SH-SY5Y (cell line): ENCODE data around the gene FBXL17.

Experiments used
- GATA2 ChIP-seq: IDR thresholded peaks from 2 replicates; pipeline ENCODE4 v1.6.1; 2011; ENCODE audit warnings: mild to moderate bottlenecking, low read depth, low read length
- GATA3 ChIP-seq: IDR thresholded peaks from 2 replicates; pipeline ENCODE4 v1.6.1; 2011; ENCODE audit warnings: low read depth, mild to moderate bottlenecking, low read length, moderate library complexity

The FBXL17 gene

DNA sequence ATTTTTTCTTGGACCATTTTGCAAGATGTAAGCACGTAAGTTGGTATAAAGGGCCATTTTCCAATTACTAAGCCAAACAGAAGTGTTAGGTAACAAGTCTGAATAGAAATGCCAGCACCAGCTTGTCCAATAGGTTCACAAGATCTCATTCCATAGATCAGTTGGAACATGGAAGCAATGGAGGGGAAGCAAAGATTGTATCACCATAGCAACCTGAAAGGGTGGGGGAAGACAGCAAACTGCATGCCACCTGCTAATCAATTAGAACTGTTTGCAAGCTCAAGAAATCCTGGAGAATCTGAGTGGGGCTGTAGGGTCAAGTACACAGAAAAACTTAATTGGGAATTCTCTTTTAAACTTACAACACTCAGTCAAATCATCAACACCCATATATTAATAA, 446.3 kb downstream of the FBXL17 start:
- TF ChIP-seq GATA2 (no peak), GATA3 (no peak)

GRCh38 chr5:107933326-107933725, 448.6 kb downstream of the FBXL17 start:
- TF ChIP-seq GATA2 (no peak), GATA3 (no peak)

DNA sequence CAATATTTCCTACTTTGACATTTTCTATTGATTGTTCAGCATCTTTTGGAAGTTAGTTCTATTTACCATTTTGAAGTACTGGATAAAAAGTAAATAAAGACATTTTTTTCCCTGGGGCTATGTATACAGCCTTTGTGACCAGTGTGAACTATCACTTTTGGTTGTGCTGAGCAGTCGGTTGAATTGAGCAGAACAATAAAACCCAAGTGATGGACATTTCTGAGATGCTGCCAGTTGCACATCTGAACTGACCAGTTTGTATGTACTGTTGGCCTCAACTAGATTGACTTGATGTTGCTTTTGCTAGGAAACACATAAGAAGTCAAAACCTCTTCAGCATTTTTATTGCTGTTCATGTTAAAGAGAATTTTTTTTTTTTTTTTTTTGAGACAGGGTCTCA, 451.0 kb downstream of the FBXL17 start:
- TF ChIP-seq GATA2 (no peak), GATA3 (no peak)

DNA sequence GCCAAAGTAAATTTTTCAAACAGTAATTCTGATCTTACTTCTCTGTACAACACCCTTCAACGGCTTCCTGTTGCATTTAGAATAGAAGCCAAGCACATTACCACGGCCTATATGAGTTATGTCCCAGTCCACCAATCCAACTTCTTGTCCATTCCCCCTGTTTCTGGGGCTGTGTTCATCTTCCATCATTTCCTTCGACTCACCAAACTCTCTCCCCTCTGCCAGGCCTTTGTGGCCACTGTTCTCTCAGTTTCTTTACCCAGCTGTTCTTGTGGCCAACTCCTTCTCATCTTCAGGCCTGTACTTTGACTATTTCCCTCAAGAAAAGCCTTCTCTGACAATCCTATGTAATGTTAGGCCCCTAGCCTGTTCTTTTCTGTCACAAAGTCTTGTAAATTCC, 451.8 kb downstream of the FBXL17 start:
- no peak for TF ChIP-seq GATA3
- TF ChIP-seq GATA2, result no peak

DNA sequence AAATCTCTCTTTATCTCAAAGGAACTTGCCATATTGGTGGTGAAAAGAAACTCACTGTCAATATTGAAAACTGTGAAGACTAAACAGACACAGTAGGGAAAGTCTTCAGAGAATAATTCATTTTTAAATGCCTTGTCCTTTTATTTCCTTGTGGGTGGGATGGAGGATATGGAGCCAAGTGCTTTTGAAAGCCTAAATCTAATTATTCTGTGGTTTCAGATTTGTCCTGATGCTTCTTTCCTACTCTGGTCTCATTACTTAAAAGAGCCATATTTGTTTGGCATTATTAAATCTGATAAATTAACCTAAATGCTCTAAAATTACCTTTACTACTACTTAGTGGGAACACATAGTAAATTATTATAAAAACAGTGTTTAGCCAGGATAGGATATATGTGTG, 452.8 kb downstream of the FBXL17 start:
- TF ChIP-seq GATA3, result no peak
- no peak for TF ChIP-seq GATA2

GRCh38 chr5:107926121-107926520, 455.8 kb downstream of the FBXL17 start:
- no peak for TF ChIP-seq GATA2
- TF ChIP-seq GATA3, result no peak

DNA sequence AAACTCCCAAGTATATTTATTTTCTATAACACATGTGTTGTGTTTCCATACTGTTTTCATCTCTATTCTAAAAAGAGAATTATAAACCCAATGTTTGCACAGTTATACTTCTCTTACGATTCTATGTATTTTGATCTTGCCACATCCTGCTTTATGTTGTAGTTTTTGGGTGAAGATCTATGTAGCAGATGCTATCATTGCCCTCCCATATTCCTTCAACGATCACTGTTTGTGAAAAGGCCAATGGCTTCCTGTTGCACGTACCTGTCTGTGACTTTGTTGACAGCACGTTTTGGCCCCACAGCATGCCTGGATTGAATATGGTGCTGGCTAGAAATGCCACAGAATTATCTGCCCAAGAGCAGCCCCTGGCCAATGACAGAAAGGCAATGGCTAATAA, 456.7 kb downstream of the FBXL17 start:
- TF ChIP-seq GATA2 (no peak), GATA3 (no peak)

- TF ChIP-seq GATA3 (no peak), GATA2 (no peak)
Measured at GRCh38 chr5:107919969-107920368, 461.9 kb downstream of the FBXL17 start.

- TF ChIP-seq GATA2, result no peak
Measured at GRCh38 chr5:107919361-107919760, 462.5 kb downstream of the FBXL17 start.

DNA sequence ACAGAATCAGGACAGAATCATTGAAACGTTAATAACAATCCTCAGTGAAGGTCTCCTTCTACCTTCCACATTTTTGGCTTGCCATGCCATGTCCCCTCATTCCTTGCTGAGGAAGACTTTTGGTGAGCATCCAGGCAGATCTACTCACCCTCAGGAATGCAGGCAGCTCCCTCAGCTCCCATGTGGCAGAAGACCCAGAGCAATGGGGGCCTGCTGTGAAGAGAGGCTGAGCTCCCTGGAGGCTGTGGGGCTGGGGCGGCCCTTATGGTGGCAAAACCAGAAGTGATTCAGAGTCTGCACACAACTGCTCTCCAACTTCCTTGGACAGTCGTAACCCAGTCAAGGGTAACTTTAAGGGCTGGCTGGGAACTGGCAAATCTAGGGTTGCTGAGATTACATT, 463.9 kb downstream of the FBXL17 start:
- TF ChIP-seq GATA2 (no peak), GATA3 (no peak)

DNA sequence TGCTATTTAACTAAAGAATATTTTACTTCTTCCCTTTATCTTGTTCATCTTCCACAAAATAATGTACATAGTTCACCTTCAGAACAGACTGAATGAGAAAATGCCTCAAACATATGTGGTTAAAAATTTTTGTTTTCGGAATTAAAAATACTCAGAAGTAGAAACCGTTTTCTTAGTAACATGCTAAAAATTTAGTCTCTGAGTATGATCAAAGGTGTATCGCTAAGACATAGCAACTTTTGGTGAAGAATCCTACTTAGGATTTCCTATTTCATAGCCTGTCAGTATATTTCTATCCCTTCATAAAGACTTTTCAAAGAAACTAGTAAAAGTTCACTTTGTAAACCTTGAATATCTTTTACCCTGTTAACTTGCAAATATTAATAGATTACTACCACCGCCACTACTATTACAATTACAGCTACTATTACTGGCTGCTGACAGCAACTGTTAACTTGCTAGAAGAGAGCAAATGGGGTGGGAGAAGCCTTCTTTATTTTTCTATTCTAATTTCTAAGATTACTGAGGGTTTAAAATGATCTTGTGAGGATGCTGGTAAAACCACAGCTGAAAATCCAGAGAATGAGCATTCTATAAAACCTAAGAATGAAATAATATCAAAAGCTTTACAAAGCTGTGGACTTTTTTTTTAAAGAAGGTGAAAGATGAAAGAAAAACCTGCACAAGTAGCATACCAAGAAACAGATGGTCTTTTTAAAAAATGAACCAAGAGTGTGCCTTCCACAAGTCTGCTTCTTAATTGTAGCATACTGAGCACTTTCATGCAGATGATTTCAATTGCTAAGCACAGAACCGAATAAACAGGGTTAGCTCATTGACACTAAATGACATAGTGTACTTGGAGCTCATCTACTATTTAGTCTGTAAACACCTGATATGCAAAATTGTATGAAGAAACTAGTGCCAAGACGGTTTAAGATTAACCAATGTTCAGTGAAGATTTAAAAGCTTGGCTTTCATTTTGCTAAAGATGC, 464.9 kb downstream of the FBXL17 start:
- TF ChIP-seq GATA2 (no peak), GATA3 (no peak)

GRCh38 chr5:107915176-107915812, 466.6 kb downstream of the FBXL17 start:
- TF ChIP-seq GATA2, result no peak
- no peak for TF ChIP-seq GATA3

DNA sequence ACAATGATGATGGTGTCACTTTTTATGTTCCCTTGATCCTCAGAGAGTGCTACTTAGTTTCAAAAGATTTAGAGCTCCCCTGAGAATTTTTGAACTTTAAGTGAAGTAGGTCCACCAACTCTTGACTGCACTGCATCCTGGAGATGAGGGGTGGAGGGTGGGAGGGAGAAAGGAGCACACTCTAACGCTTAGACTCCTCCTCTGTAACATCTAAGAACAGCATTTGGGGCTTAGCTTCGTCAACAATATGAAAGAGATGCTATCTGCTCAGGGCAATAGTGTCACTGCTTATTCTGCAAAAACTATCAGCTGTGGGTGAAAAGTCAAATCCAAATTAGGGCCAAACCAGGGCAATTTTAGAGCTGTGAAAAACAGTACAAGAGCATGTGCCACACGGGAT, 468.4 kb downstream of the FBXL17 start:
- TF ChIP-seq GATA2, result no peak
- TF ChIP-seq GATA3, result no peak

DNA sequence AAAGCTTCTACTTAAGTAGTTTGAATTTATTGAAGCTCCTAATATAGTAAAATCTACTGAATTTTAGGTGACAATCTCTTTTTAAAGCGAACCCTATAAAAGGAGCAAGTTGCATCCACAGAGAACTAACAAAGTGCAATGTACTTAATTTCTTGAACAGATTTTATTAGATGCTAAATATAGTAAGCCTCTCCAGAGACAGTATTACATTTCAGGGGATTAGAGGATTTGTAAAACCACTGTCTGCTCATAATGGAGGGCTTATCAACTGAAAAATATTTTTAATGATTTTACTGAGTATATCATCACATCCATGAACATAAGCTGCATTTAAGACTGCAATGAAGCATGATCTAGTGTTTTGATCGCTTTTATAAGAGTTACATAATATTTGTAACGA, 481.2 kb downstream of the FBXL17 start:
- no peak for TF ChIP-seq GATA3
- TF ChIP-seq GATA2, result no peak

- TF ChIP-seq GATA3 (no peak), GATA2 (no peak)
Measured at GRCh38 chr5:107894361-107894760, 487.5 kb downstream of the FBXL17 start.
